ENCODE measurements around the gene SUFU.
"Not testable (repeated sequence)": the region's sequence is repeated elsewhere in the genome, so short reads cannot be mapped to it uniquely, and the experiment has no call there.

SUFU gene

DNA sequence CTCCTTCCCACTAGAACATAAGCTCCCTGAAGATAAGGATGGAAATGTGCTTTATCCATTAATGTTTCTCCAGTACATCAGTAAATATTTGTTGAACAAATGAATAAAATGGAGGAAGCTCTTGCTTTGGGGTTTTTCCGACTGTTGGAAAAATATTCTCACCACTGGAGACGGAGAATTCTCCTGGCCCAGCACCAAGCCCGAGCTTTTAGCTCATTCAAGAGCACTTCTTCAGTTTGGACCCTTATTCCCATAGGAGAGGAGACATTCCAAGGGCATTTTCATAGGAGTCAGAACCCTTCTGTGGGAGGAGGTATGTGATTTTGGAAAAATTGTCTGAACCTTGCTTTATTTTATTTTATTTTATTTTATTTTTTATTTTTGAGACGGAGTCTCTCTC, 21.0 kb downstream of the SUFU start:
- TF ChIP-seq, protein P1, sequence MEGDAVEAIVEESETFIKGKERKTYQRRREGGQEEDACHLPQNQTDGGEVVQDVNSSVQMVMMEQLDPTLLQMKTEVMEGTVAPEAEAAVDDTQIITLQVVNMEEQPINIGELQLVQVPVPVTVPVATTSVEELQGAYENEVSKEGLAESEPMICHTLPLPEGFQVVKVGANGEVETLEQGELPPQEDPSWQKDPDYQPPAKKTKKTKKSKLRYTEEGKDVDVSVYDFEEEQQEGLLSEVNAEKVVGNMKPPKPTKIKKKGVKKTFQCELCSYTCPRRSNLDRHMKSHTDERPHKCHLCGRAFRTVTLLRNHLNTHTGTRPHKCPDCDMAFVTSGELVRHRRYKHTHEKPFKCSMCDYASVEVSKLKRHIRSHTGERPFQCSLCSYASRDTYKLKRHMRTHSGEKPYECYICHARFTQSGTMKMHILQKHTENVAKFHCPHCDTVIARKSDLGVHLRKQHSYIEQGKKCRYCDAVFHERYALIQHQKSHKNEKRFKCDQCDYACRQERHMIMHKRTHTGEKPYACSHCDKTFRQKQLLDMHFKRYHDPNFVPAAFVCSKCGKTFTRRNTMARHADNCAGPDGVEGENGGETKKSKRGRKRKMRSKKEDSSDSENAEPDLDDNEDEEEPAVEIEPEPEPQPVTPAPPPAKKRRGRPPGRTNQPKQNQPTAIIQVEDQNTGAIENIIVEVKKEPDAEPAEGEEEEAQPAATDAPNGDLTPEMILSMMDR (IDR thresholded peaks at IDR 0.05; ENCODE audit: insufficient read depth, low read depth, low read length, missing control alignments) = no peak
- no peak for DNase-seq (ENCODE audit: low read depth)
- H3K4me3 ChIP-seq (ENCODE audit: low read depth, low read length) = no peak overlapping the region

DNA sequence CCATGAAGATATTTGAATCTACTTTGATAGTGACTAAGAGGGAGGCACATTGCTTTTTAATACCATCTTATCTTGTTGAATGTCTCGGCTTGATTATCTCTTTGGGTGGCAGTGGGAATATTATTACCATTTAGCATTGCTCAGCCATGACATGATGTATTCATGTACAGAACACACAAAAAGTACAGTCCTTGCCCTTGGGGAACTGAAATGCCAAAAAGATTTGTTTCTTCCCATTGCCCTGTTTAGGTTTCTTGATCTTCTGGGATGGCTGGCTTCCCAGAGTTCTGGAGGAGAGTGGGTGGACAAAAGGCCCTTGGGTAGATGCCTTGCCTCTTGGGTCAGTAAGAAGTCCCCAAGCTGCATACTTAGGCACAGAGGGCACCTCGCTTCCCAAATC, 23.8 kb downstream of the SUFU start:
- no peak overlapping the region for H3K4me3 ChIP-seq (ENCODE audit: low read depth, low read length)
- TF ChIP-seq, protein P1 (IDR thresholded peaks at IDR 0.05; ENCODE audit: insufficient read depth, low read depth, low read length, missing control alignments) = no peak
- no peak for DNase-seq (ENCODE audit: low read depth)

DNA sequence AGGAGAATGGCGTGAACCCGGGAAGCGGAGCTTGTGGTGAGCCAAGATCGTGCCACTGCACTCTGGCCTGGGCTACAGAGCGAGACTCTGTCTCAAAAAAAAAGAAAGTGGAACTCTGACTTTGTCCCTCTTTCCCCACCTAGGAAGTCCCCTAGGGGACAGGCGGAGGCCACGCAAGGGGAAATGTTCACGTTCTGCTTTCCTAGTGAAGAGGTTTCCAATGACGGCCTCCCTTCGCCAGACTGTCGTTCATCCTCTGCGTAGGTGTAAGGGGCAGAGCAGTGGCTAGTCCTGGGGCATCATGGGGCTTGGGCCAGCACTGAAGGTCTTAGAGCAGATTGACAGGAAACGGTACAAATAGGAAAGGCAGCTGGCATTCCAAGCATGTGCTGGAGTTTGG, 30.6 kb downstream of the SUFU start:
- H3K4me3 ChIP-seq (ENCODE audit: low read depth, low read length) = no peak overlapping the region
- no peak for DNase-seq (ENCODE audit: low read depth)
- TF ChIP-seq, protein P1 (IDR thresholded peaks at IDR 0.05; ENCODE audit: insufficient read depth, low read depth, low read length, missing control alignments) = no peak

DNA sequence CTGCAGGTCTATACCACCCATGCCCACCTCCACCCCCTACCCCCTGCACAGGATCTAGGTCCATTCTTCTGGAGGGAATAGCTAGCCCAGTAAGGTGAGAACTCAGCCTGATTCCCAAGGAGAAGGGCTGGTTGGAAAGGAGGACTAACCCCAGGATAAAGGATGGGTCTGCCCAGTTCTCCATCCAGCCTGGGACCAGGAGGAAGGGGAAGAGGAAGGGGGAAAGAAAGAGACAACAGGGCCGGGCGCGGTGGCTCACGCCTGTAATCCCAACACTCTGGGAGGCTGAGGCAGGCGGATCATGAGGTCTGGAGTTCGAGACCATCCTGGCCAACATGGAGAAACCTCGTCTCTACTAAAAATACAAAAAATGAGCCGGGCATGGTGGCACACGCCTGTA, 31.2 kb downstream of the SUFU start:
- not testable (repeated sequence) for DNase-seq (ENCODE audit: low read depth); H3K4me3 ChIP-seq (ENCODE audit: low read depth, low read length)

DNA sequence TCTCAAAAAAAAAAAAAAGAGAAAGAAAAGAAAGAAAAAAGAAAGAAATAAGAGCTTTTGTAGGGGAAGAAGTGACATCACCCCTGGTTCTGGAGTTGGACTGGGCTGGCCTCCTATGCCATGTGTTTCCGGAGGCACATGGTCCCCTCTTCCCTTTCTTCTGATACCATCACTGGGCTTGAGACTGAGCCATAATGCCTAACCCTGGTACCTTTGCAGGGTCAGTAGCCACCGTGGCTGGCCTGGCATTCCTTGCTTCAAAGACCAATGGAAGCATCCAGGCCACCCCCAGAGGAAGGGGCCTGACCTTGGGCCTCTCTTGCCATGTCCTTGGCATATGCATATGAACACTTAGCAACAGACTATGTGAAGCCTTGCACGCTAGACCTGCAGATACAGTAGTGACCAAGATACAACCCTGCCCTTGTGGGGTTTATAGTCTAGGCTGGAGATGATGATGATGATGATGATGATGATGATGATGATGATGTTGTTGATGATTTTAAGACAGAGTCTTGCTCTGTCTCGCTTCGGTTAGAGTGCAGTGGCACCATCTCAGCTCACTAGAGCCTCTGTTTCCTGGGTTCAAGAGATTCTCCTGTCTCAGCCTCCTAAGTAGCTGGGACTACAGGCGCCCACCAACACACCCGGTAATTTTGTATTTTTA, 31.8 kb downstream of the SUFU start:
- no peak for DNase-seq (ENCODE audit: low read depth)
- TF ChIP-seq, protein P1 (IDR thresholded peaks at IDR 0.05; ENCODE audit: insufficient read depth, low read depth, low read length, missing control alignments) = no peak
- no peak overlapping the region for H3K4me3 ChIP-seq (ENCODE audit: low read depth, low read length)

DNA sequence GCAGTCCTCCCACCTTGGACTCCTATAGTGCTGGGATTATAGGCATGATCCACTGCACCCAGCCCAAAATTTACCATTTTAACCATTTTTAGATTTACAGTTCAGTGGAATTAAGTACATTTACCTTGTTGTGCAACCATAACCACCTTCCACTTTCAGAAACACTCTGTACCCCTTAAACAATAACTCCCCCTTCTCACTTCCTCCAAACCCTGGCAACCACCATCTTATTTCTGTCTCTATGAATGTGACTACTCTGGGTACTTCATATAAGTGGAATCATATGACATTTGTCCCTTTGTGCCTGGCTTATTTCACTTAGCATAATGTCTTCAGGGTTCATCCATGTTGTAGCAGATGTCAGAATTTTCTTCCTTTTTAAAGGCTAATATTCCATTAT, 33.6 kb downstream of the SUFU start:
- TF ChIP-seq, protein P1 (IDR thresholded peaks at IDR 0.05; ENCODE audit: insufficient read depth, low read depth, low read length, missing control alignments) = no peak
- DNase-seq (ENCODE audit: low read depth) = peak; percentile 48
- H3K4me3 ChIP-seq (ENCODE audit: low read depth, low read length) = no peak overlapping the region

DNA sequence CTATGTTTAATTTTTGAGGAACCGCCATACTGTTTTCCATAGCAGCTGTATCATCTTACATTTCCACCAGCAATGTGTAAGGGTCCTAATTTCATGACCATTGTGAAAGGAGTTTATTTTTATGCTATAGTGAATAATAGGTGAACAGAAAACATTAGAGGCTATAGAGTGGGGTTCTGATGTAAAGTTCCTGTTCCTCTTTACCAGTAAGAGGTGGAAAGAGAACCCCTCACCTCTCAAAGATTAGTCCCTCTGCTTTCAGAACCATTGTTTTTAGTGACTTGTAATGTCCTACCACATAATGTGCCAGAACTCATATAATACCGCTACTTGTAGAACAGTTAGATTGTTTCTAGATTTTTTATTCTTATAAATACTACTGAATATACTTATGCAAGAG, 34.2 kb downstream of the SUFU start:
- H3K4me3 ChIP-seq (ENCODE audit: low read depth, low read length) = no peak overlapping the region
- TF ChIP-seq, protein P1 (IDR thresholded peaks at IDR 0.05; ENCODE audit: insufficient read depth, low read depth, low read length, missing control alignments) = no peak
- DNase-seq (ENCODE audit: low read depth) = no peak
